ENCODE measurements around the gene PHETA1.

PHETA1 gene

DNA sequence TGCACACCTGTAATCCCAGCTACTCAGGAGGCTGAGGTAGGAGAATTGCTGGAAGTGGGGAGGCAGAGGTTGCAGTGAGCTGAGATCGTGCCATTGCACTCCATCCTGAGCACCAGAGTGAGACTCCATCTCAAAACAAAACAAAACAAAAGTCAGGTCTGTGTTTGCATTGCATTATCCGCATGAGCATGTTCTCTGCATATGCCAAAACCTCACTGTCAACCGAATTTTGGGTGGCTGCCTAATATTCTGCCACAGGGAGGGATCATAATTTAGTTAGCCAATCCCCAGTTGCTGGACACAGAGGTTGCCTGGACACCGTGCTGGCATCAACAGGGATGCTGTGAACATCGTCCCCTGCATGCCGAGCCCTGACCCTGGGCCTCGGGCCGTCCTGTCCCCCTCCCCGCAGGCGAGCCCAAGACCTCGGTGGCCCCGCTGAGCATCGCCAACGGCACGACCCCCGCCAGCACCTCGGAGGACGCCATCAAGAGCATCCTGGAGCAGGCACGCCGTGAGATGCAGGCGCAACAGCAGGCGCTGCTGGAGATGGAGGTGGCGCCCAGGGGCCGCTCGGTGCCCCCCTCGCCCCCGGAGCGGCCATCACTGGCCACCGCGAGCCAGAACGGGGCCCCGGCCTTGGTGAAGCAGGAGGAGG, 49.2 kb downstream of the PHETA1 start:
- DNase-seq: no peak

DNA sequence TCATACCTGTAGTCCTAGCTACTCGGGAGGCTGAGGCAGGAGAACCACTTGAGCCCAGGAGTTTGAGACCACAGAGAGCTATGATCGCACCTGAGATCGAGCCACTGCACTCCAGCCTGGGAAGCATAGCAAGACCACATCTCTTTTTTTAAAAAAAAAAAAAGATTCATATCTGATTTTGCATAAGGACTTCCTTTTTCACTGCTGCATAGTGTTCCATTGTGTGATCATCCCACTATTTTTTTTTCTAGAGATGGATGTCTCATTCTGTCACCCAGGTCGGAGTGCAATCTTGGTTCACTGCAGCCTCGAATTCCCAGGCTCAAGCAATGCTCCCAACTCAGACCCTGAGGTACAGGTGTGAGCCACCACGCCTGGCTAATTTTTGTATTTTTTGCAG, 50.4 kb downstream of the PHETA1 start:
- no peak for DNase-seq

DNA sequence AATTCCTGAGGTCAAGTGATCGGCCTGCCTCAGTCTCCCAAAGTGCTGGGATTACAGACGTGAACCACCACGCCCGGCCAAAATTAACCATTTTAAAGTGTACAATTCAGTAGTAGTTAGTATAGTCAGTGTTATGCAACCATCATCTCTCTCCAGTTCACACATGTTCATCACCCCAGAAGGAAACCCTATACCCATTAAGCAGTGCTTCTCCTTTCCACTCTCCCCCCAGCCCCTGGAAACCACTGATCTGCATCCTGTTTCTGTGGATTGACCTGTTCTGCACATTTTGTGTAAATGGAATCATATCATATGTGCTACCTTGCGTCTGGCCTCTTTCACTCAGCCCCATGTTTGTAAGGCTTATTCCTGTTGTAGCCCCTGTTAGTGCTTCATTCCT, 52.2 kb downstream of the PHETA1 start:
- DNase-seq: no peak

GRCh38 chr12:111314953-111315539, 53.8 kb downstream of the PHETA1 start:
- DNase-seq: no peak

DNA sequence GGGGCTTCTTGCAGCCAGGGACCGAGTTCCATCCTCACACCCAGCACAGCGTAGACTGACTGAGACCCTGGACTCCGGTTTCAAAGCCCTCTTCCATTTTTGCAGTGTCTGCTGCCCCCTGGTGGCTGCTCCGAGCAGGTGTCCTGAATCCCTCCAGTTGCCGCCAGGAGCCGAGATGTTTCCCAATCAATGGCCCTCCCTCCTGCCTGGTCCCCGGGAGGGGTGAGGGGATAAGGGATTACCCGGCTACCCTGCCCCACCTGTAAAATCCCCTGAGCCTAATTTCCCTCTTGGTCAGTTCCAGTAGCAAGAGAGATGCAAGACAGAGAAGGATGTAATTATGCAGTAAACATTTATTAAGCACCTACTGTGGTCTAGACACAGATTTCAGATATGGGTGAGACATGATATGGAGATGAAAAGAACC, 55.0 kb downstream of the PHETA1 start:
- DNase-seq: no peak

DNA sequence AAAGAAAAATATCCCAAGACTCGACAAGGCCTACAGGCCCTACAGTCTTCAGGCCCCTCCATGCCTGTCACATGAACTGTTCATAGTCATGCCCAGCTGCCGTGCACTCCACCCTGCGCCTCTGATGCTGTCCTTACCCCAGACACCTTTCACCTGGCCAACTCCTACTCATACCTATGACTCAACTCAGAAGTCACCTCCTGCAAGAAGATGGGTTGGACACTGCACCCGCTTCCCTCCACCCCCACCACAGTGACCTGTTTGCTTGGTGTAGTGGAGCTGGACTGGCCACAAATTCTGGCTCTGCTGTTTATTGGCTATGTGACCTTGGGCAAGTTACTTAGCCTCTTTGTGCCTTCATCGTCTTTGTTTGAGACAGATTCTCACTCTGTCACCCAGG, 56.2 kb downstream of the PHETA1 start:
- no peak for DNase-seq

DNA sequence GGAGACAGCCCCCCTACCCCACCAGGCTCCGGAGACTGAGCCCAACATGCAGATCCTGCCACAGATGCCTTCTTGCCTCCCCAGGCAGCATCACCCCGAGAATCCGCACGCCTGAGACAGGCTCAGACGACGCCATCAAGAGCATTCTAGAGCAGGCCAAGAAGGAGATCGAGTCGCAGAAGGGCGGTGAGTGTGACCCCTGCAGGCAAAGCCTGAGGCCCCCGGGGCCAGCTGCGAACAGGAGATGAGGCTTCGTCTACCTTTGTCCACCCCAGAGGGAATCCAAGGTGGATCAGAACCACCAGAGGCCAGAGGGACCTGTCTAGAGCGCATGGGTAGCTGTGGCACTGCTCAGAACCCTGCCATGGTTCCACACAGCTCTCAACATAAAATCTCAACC, 56.9 kb downstream of the PHETA1 start:
- no peak for DNase-seq

- no peak for DNase-seq
These were observed 57.9 kb downstream of the PHETA1 start for GRCh38 chr12:111311011-111311410.

Measured in cerebellar nuclear complex (tissue), 1 donor.